NCI-H345 treated with DMSO at 0.1 percent for 48 hours (cell line): ENCODE results near the gene B3GALT4.

Source experiments
- DNase-seq: peaks from one replicate; lab custom pipeline; 2025; ENCODE audit not compliant: unreplicated experiment; lab: John Stamatoyannopoulos, UW

The B3GALT4 gene

DNA sequence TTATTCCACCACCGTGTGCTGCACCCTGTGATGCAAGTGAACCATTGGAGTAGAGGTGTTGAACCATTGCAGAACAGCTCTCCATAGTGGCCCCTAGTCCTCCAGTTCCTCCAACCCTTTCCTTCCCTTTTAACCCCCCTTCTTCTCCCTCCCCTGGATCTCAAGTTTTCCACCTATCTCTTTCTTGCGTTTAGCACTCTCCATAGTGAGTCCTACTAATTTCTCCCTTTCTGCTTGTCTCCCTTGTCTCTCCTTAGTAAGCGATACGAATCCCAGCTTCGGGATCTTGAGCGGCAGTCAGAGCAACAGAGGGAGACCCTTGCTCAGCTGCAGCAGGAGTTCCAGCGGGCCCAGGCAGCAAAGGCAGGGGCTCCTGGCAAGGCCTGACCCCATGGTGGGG lies 13.5 kb downstream of the B3GALT4 start:
- no peak for DNase-seq

GRCh38 chr6:33292996-33293682 lies 16.2 kb downstream of the B3GALT4 start:
- DNase-seq, result no peak

DNA sequence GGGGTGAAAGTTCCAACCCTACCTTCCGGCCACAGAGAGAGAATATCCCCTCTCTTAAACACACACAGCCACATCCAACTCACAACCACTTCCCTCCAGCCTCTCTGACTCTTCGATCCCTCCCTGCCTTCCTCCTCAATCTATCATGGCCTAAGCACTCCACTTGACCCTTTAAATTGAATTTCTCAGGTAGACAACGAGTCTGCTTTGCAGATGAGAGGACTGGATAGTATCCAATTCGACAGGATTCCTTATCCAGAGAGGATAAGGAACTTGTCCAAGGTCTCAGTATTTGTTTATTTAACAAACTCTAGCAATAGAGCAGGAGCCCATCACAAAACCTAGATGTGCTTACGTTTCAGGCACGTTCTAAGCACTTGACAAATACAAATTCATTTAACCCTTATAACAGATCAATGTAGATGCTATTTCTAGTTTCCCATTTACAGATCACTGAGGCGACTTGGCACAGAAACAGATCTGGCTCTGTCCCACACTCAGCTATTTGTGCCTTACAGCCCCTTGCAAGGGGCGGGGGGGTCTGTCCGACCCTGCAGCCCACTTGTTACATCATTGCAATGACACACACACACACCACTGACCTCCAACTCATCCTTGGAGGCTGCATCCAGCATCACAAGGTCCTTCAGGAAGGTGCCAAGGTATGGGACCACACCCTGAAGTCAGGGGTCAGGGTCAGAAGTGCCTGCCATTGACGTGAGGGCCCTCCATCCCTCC lies 17.3 kb downstream of the B3GALT4 start:
- no peak for DNase-seq

DNA sequence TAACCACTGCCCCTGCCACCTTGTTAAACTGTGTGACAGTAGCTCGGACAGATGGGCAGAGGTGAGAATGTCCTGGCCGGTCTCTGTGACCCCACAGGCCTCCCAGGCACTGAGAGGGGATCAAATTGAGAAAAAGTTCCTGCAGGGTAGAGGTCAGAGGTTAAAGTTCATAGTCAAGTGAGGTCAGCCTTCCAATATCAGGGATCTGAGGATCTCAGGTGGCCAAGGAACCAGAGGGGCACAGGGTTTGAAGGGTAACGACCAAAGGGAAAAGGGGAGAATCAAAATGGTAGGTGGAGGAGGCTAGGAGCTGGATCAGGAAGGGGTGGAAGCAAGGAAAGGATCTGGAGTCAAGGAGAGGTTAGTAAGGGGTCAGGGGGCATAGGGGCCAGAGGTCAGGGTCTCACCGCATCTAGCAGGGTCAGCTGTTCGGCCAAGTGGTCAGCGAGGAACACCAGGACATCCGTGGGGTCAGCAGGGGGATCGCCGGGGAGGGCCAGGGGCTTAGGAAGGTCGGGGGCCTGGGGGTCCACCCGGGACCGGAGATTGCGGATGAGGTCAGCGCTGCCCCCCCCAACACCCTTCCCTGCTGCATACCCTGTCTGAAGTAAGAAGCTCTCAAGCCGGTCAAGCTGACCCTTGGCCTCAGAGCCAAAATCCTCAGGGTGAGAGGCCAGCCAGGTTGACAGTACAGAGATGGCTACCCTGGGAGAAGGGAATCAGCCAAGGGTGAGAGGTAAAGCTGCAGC lies 18.9 kb downstream of the B3GALT4 start:
- no peak for DNase-seq

GRCh38 chr6:33296797-33297405 lies 20.0 kb downstream of the B3GALT4 start:
- DNase-seq, result no peak

DNA sequence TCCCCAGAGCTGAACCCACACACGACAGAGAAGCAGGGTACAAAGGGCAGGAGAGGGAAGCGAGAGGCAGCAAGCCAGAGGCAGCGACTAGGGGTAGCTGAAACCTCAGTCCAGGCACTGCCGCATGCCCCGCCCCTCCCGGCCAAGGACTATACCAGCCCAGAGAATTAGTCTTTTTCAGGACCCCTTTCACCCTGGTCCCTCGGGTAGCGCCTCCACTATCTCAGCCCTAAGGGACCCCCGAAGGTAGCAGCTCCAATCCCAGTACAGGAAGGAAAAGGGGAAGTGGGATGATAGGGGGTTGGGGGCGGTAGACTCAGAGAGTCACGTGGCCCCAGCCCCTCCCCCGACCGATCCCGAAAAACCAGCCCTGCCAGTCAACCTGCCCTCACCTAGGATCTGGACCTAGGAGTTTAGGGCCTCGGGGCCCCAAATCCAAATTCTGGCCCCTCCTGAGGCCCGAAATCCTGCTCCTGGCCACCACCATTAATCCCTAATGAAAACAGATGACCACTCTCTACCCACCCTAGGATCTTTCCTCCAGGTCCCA lies 20.6 kb downstream of the B3GALT4 start:
- no peak for DNase-seq

DNA sequence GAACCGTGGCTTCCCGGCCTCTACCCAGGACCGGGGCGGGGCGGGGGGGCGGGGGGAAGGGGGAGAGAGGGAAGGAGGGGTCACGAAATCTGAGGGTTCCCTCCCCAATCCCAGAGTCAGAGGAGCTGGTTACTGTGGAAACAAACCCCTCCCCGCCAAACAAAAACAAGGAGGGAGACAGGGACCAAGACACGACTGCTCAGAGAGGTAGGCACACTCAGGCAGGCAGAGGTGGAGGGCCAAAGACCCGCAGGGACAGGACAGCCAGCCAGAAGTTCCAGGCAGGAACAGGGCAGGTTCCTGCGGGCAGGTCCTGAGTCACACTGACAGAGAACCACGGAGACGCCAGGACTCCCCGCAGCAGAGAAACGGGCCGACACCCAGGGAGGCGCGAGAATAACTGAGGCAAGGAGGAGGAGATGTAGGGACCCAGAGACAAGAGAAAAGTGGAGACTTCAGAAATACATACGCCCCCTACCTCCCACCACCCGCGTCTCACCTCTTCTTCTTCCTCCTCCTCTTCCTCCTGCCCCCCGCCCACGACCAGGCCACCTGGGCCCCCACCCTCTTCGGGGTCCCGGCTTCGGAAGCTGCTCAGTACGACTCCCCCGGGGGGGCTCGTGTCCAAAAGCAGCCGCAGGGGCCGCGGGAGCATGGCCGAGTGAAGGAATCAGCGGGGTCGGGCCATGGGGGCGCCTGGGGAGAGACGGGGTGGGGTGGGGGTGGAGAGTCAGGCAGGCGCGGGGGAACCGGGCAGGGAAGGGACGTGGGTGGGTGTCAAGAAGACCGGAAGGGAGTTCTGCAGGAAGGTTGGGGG lies 21.2 kb downstream of the B3GALT4 start:
- no peak for DNase-seq

DNA sequence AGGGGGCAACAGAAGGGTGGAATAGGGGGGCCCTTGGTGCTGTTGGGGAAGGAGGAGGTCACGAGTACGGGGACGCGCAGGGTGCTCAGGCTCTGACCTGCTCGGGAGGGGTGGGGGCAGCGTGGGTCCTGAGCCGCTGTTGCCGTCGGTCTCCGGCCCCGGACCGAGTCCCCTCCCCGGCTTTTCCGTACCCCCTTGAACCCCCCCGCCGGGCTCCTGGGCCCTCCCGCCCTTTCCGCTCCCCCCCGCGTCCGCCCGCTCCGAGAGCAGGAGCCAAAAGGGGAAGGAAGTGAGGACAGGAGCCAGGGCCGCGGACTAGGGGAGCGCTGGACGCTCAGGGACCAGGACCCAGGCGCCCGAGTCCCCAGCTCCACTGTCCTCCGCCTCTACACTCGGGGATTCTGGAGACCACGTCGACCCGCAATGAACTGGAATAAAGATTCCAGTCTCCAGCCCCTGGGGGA lies 21.9 kb downstream of the B3GALT4 start, which contains the start of gene RGL2:
RGL2 (minus strand) TSS at position 170 of the 464 bp plus-strand sequence. CDS start 332 bp downstream, outside the sequence.
- DNase-seq, result peak; percentile 5

DNA sequence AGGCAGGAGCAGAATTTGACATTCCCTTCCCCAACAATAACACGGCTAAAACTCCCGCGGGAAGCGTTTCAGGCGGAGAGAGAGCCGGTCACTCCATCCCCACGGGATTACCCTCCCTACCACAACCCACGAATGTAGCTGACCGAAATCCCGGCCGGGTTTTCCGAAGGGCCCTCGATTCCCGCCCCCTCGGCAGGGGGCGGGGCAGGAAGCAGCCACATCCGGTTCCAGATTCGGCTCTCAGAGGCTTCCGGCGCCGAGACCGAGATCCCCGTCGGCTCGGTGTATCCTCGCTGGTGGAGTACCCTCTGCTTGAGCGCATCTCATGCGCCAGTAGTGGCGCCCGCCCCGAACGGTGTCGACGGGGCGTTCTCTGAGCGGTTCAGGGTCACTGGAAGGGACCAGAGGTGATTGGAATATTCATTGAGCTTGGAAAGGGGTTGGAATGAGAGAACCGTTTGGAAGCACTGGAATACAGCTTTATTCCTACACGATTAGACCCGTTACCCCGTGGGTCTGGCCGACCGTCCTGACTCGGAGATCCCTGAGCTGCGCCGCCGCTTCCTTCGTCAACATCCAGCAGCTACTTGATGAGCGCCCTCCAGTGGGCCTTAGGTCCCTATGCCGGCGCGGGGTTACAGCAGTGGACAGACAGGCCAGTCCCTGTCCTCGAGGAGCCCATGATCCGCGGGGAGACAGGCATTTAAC lies 22.5 kb downstream of the B3GALT4 start:
- peak; percentile 83 for DNase-seq

GRCh38 chr6:33301877-33302276 lies 25.0 kb downstream of the B3GALT4 start:
- DNase-seq, result no peak

- no peak for DNase-seq
These were observed 27.3 kb downstream of the B3GALT4 start for GRCh38 chr6:33304216-33304615.

- DNase-seq, result no peak
These were observed 28.1 kb downstream of the B3GALT4 start for GRCh38 chr6:33305052-33305451.

DNA sequence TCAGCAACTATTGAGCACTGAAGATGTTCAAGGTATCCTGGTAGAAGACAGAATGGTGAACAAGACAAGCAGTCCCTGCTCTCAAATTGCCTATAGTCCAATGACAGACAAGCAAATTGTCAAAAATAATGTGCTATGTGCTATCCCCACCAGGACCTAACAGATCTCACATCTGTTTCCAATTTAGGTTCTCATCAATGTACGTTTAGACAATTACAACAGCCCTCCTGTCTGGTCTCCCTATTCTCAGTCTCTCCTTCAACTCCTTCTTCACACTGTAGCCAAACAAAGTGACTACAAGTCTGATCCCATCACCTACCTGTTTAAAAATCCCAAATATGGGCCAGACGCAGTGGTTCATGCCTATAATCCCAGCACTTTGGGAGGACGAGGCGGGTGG lies 29.4 kb downstream of the B3GALT4 start:
- DNase-seq, result no peak

- DNase-seq, result peak; percentile 75
These were observed 35.6 kb downstream of the B3GALT4 start for GRCh38 chr6:33312361-33313104.

DNA sequence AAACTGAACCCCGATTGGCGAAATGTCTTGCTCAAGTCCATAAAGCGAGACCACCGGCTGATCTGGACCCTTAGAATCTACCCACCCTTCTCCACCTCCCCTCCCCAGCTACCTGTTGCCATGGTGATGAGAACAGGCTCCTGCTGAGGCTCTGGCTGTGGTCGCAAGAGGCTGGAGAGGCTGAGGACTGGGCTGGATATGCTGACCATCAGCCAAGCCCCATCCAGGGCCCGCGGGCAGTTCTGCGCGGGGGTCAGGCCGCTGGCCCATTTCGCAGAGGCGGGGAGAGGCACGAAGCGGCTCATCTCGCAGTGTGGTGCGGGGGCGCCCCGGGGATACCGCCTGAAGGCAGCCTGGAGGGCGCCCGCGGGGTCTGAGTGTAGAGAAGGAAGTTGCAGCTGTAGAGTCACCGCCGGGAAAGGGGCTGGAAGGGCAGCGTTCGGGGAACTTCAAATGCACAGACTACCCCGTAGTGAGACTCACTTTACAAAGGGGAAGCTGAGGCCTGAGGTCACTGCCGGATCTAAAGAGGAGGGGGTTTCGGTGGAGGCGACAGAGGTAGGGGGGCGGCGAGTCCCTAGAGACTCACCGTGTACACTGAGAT lies 36.3 kb downstream of the B3GALT4 start:
- peak; percentile 36 for DNase-seq

DNA sequence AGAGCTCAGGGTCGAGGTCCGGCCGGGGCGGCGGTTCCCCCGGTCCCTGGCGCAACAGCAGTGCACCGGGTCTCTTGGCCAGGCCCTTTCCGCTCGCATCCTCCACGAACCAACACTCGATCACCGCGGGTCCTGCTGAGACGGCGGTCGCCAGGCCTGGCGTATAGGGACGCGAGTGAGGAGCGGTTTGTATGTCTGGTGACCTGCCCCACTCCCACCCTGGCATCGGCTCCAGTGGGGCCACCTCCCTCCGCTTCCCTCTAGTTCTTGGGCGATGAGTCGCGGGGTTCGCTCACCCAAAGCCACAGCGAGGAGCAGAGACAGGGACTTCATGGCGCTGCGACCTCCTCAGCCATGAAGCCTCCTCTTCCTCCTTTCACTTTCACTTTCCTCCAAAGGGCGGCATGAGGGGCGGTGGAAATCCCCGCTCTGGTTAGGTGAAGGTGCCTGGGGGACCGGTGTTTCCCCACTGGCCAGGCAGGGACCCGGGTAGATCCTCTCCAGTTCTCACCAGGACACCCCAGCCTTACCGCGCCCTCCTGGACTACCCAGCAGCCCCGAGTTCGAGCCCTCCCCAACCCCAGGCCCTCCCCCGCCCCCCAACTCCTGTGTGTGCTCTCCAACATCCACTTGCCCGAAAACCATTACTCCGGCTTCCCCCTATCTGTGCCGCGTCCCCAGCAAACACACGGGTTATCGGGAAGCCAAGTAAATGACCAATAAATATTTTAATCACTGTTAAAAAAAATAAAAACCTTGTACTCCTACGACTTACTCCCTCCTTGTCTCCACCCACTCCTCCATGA lies 37.0 kb downstream of the B3GALT4 start, which contains the start of gene TAPBP:
TAPBP (minus strand) TSS at position 370 of the 806 bp plus-strand sequence; CDS start at position 333, 37 bp downstream.
- peak; percentile 36 for DNase-seq

DNA sequence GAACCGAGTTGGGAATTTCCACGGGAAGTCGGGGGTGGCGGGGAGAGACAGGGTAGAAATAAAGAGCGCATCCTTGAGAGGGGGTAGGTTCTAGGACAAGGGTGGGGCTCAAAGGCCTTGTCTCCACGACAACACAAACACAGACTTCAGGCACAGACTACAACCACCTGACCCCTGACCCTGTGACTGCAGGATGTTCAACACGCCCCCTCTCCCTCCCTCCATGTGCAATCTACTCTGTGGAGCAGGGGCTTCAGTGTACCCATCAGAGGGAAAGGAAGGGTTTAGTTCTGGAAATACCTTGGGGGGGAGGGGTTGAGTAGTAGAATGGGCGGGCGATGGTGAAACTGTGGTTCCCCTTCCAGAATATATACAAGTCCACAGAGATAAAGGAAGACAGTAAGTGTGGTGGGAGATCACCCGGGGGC lies 37.6 kb downstream of the B3GALT4 start:
- peak; percentile 21 for DNase-seq
